SJSA1 (cell line): Measurements from ENCODE around the gene INPP5E. TPM values are rescaled to one million over a fixed set of nuclear protein-coding genes. Genes with fewer than 3 reads are reported as not detected.

Experiments
- DNase-seq, 2 experiments: peaks; one replicate each; pipeline ENCODE4 v3.0.0-alpha.2; 2015 to 2020; ENCODE audit warnings: low spot score in 2 of 2, low read depth in 1 of 2
- H3K27ac ChIP-seq: fragments of 250-450 bp; sonication (Bioruptor Pico); 2 replicates; pipeline ENCODE4 v1.5.1; 2020; ENCODE audit warnings: mild to moderate bottlenecking, moderate library complexity
- H3K27me3 ChIP-seq: fragments of 250-450 bp; sonication (Bioruptor Pico); replicated peaks from 2 replicates; pipeline ENCODE4 v1.5.1; 2020; ENCODE audit warnings: mild to moderate bottlenecking, moderate library complexity
- H3K36me3 ChIP-seq: fragments of 250-450 bp; sonication (Bioruptor Pico); 2 replicates; pipeline ENCODE4 v1.5.1; 2020; ENCODE audit warnings: mild to moderate bottlenecking
- H3K4me1 ChIP-seq: fragments of 250-450 bp; sonication (Bioruptor Pico); replicated peaks from 2 replicates; pipeline ENCODE4 v1.6.1; 2021; ENCODE audit warnings: mild to moderate bottlenecking
- H3K4me3 ChIP-seq: fragments of 250-450 bp; sonication (Bioruptor Pico); 2 replicates; pipeline ENCODE4 v1.5.1; 2020; ENCODE audit warnings: mild to moderate bottlenecking
- H3K9me3 ChIP-seq: fragments of 250-450 bp; sonication (Bioruptor Pico); replicated peaks from 2 replicates; pipeline ENCODE4 v1.5.1; 2020; ENCODE audit warnings: mild to moderate bottlenecking
- total RNA-seq: library from RNA; depleted of rRNA; stranded (reverse); fragments of >200 nt; shearing (Covaris generic); gene quantifications from 2 replicates; pipeline ENCODE4 v1.2.3, GENCODE V29; 2014

INPP5E gene
- total RNA-seq, 1 experiment from 2014 or later = 10.0 TPM

GRCh38 chr9:136394312-136395019, 45.2 kb downstream of the INPP5E start:
- H3K27ac ChIP-seq = no peak overlapping the region
- no peaks in the 10 kb centered on the region for H3K9me3 ChIP-seq
- no peak for DNase-seq
- no peaks in the 10 kb centered on the region for H3K27me3 ChIP-seq
- peaks cover 9% of the 10 kb centered on the region for H3K4me1 ChIP-seq
- H3K36me3 ChIP-seq = peaks cover 77% of the 10 kb centered on the region
- no peak overlapping the region for H3K4me3 ChIP-seq

- Histone ChIP-seq H3K9me3 (no peaks in the 10 kb centered on the region), H3K36me3 (peaks cover 81% of the 10 kb centered on the region), H3K4me1 (no peaks in the 10 kb centered on the region; the same call in 1 of the 2 replicates), H3K4me3 (no peak overlapping the region), H3K27me3 (no peaks in the 10 kb centered on the region), H3K27ac (no peak overlapping the region)
- DNase-seq = no peak
Measured at GRCh38 chr9:136393531-136393930, 46.1 kb downstream of the INPP5E start.

GRCh38 chr9:136392538-136393449, 46.9 kb downstream of the INPP5E start:
- H3K36me3 ChIP-seq = peaks cover 79% of the 10 kb centered on the region

GRCh38 chr9:136391737-136392537, 47.7 kb downstream of the INPP5E start:
- H3K27ac ChIP-seq = no peak overlapping the region
- no peaks in the 10 kb centered on the region for H3K4me1 ChIP-seq
- peaks cover 84% of the 10 kb centered on the region for H3K36me3 ChIP-seq
- no peaks in the 10 kb centered on the region for H3K9me3 ChIP-seq
- H3K27me3 ChIP-seq = no peaks in the 10 kb centered on the region
- DNase-seq = no peak
- H3K4me3 ChIP-seq = no peak overlapping the region

More at GRCh38 chr9:136392538-136393449, 46.9 kb downstream of the INPP5E start:
- no peaks in the 10 kb centered on the region for H3K4me1 ChIP-seq
- H3K9me3 ChIP-seq = no peaks in the 10 kb centered on the region
- no peaks in the 10 kb centered on the region for H3K27me3 ChIP-seq
- no peak overlapping the region for H3K27ac ChIP-seq
- no peak for DNase-seq
- no peak overlapping the region for H3K4me3 ChIP-seq

- Histone ChIP-seq H3K27me3 (no peaks in the 10 kb centered on the region), H3K36me3 (peaks cover 75% of the 10 kb centered on the region), H3K27ac (no peak overlapping the region), H3K4me3 (no peak overlapping the region), H3K9me3 (no peaks in the 10 kb centered on the region), H3K4me1 (no peaks in the 10 kb centered on the region)
- DNase-seq = no peak
Measured at GRCh38 chr9:136389396-136389795, 50.2 kb downstream of the INPP5E start.

GRCh38 chr9:136387217-136387616, 52.4 kb downstream of the INPP5E start:
- Histone ChIP-seq H3K27ac (no peak overlapping the region), H3K4me1 (no peaks in the 10 kb centered on the region), H3K27me3 (no peaks in the 10 kb centered on the region), H3K36me3 (peaks cover 74% of the 10 kb centered on the region), H3K9me3 (no peaks in the 10 kb centered on the region), H3K4me3 (no peak overlapping the region)
- no peak for DNase-seq

- no peak overlapping the region for H3K4me3 ChIP-seq
- H3K27ac ChIP-seq = no peak overlapping the region
- DNase-seq = no peak
- H3K4me1 ChIP-seq = no peaks in the 10 kb centered on the region
- no peaks in the 10 kb centered on the region for H3K27me3 ChIP-seq
- H3K9me3 ChIP-seq = no peaks in the 10 kb centered on the region
- H3K36me3 ChIP-seq = peaks cover 72% of the 10 kb centered on the region
Measured at GRCh38 chr9:136386018-136386417, 53.6 kb downstream of the INPP5E start.

GRCh38 chr9:136385015-136385414, 54.6 kb downstream of the INPP5E start:
- Histone ChIP-seq H3K4me3 (no peak overlapping the region), H3K27ac (no peak overlapping the region), H3K27me3 (no peaks in the 10 kb centered on the region), H3K9me3 (no peaks in the 10 kb centered on the region), H3K4me1 (no peaks in the 10 kb centered on the region), H3K36me3 (peaks cover 76% of the 10 kb centered on the region)
- DNase-seq = no peak

- DNase-seq = no peak
Measured at GRCh38 chr9:136383436-136383835, 56.2 kb downstream of the INPP5E start.

GRCh38 chr9:136381966-136382513, 57.6 kb downstream of the INPP5E start:
- DNase-seq = no peak
- H3K4me1 ChIP-seq = no peaks in the 10 kb centered on the region
- H3K9me3 ChIP-seq = no peaks in the 10 kb centered on the region
- H3K27me3 ChIP-seq = no peaks in the 10 kb centered on the region
- peaks cover 62% of the 10 kb centered on the region for H3K36me3 ChIP-seq
- H3K4me3 ChIP-seq = no peak overlapping the region
- no peak overlapping the region for H3K27ac ChIP-seq

More at GRCh38 chr9:136383436-136383835, 56.2 kb downstream of the INPP5E start:
- Histone ChIP-seq H3K4me1 (no peaks in the 10 kb centered on the region), H3K4me3 (no peak overlapping the region), H3K9me3 (no peaks in the 10 kb centered on the region), H3K27ac (no peak overlapping the region), H3K36me3 (peaks cover 70% of the 10 kb centered on the region), H3K27me3 (no peaks in the 10 kb centered on the region)

- Histone ChIP-seq H3K4me1 (no peaks in the 10 kb centered on the region), H3K27ac (no peak overlapping the region)
Measured at GRCh38 chr9:136381311-136381710, 58.3 kb downstream of the INPP5E start.

GRCh38 chr9:136380381-136380780, 59.3 kb downstream of the INPP5E start:
- no peak for DNase-seq
- Histone ChIP-seq H3K27ac (no peak overlapping the region), H3K27me3 (no peaks in the 10 kb centered on the region), H3K9me3 (no peaks in the 10 kb centered on the region), H3K36me3 (peaks cover 53% of the 10 kb centered on the region), H3K4me1 (no peaks in the 10 kb centered on the region), H3K4me3 (no peak overlapping the region)

More at GRCh38 chr9:136381311-136381710, 58.3 kb downstream of the INPP5E start:
- no peaks in the 10 kb centered on the region for H3K27me3 ChIP-seq
- DNase-seq = no peak
- peaks cover 57% of the 10 kb centered on the region for H3K36me3 ChIP-seq
- no peak overlapping the region for H3K4me3 ChIP-seq
- no peaks in the 10 kb centered on the region for H3K9me3 ChIP-seq

GRCh38 chr9:136379891-136380290, 59.8 kb downstream of the INPP5E start:
- Histone ChIP-seq H3K36me3 (peaks cover 50% of the 10 kb centered on the region), H3K27ac (no peak overlapping the region), H3K27me3 (no peaks in the 10 kb centered on the region), H3K4me1 (no peaks in the 10 kb centered on the region), H3K4me3 (no peak overlapping the region), H3K9me3 (no peaks in the 10 kb centered on the region)
- no peak for DNase-seq
